H1 (cell line): ENCODE measurements around the gene MBTPS1. TPM values are rescaled to one million over a fixed set of nuclear protein-coding genes. Genes with fewer than 3 reads are reported as not detected.

Source experiments
- CHD7 ChIP-seq: fragments of 300-600 bp; sonication (generic); IDR thresholded peaks from 2 replicates; pipeline ENCODE4 v1.7.1; 2012; ENCODE audit warnings: low read length, moderate library complexity, mild to moderate bottlenecking, inconsistent platforms; ENCODE audit not compliant: insufficient replicate concordance
- polyA plus RNA-seq, 7 experiments: library from polyadenylated mRNA; depleted of rRNA in 3 of 7; stranded (reverse) in 5 of 7; unstranded in 2 of 7; fragments of >200 nt in 5 of 7; fragments of 200-250 nt in 2 of 7; gene quantifications; 1 replicate in 5 of 7; 2 replicates in 1 of 7; 4 replicates in 1 of 7; pipeline versions ENCODE4 v1.2.1 to v1.2.3, GENCODE V29; 2011 to 2013; ENCODE audit warnings: missing spikeins in 2 of 7, mixed read lengths in 2 of 7
- total RNA-seq: library from RNA; stranded (reverse); fragmentation: NEBNext Ultra II Directional; extraction: Animal tissue kit (Norgen Biotek cat#: 25700); gene quantifications from 2 replicates; pipeline ENCODE4 v1.2.1, GENCODE V29; 2021

The MBTPS1 gene
- total and polyA plus RNA-seq, 2 of the 8 experiments (the other 6 are each of a cell fraction or from before 2014, with no cell fraction given): 30.6 to 53.3 TPM

GRCh38 chr16:84132527-84133285, 16.0 kb upstream of the MBTPS1 start (continued):
- TF ChIP-seq CHD7: no peak
